Gastrocnemius medialis (tissue), 4 donors: ENCODE measurements around the gene CSNK1D.

Experiments used
- CTCF ChIP-seq, 5 experiments: fragments of 450-650 bp in 3 of 5; fragments of 200-600 bp in 2 of 5; sonication (generic) in 2 of 5; IDR thresholded peaks in 4 of 5; conservative IDR thresholded peaks in 1 of 5; 1 replicate in 4 of 5; 2 replicates in 1 of 5; pipeline ENCODE4 v1.5.1; 2016 to 2019; ENCODE audit warnings: antibody characterized with exemption in 5 of 5, mild to moderate bottlenecking in 3 of 5, moderate library complexity in 3 of 5
- POLR2A ChIP-seq, 2 donors: fragments of 450-650 bp; IDR thresholded peaks; one replicate each; pipeline ENCODE4 v1.6.1; 2017; ENCODE audit warnings: antibody characterized with exemption in 2 of 2, mild to moderate bottlenecking in 2 of 2, moderate library complexity in 2 of 2

GRCh38 chr17:82276938-82277337 lies 3.4 kb upstream of the CSNK1D start:
- no peak for TF ChIP-seq CTCF (IDR thresholded peaks at IDR 0.05 in 4 of 5, conservative IDR thresholded peaks at IDR 0.05 in 1 of 5)
- TF ChIP-seq POLR2A (IDR thresholded peaks at IDR 0.05) = no peak
